Measurements from ENCODE around the gene CBY1. TPM values are rescaled to one million over a fixed set of nuclear protein-coding genes. Genes with fewer than 3 reads are reported as not detected.

Gene CBY1
- polyA plus RNA-seq, 1 of the 3 experiments (the other 2 are of a cell fraction) = 21.8 TPM

- Histone ChIP-seq H3K9ac (no peak overlapping the region), H3K36me3 (replicated peaks in 1 of 2; ENCODE audit: control insufficient read depth in 1 of 2, insufficient read depth in 2 of 2, low read length in 1 of 2) (peaks cover 0 to 3% of the 10 kb centered on the region in 2 experiments), H3F3A (replicated peaks; ENCODE audit: insufficient read depth) (no peaks in the 10 kb centered on the region), H3K9me3 (no peaks in the 10 kb centered on the region), H3K9me2 (no peaks in the 10 kb centered on the region), H3K4me1 (ENCODE audit: control insufficient read depth in 1 of 2, insufficient read depth in 2 of 2, low read depth in 1 of 2, low read length in 1 of 2) (peaks cover 0 to 5% of the 10 kb centered on the region in 2 experiments; a peak in 2 of 4 replicates), H3K27me3 (ENCODE audit: insufficient read depth) (no peaks in the 10 kb centered on the region), H4K20me1 (ENCODE audit: insufficient read depth) (peaks cover 21% of the 10 kb centered on the region; the same call in 1 of the 2 replicates), H3K27ac (ENCODE audit: low read depth in 2 of 2, low read length in 1 of 2) (peak overlapping the region in 1 of 2 experiments; percentile 66; a peak in 1 of 4 replicates), H3K79me2 (ENCODE audit: insufficient read depth) (peaks cover 59% of the 10 kb centered on the region), H2AFZ (ENCODE audit: low read depth) (no peak overlapping the region), H3K4me3 (ENCODE audit: low read depth in 2 of 2, low read length in 1 of 2) (peak overlapping the region; percentile 65 to 66; a peak in 3 of 4 replicates), H3K4me2 (peak overlapping the region; percentile 77)
- 42% methylated on average over 2 of the region's 2 CpGs for WGBS (ENCODE audit: low lambda C conversion rate)
- TF ChIP-seq PBX3 (IDR thresholded peaks at IDR 0.05) (no peak), CHD2 (IDR thresholded peaks at IDR 0.05; ENCODE audit: low read length, partially characterized antibody) (no peak)
- TF ChIP-seq, protein P1, sequence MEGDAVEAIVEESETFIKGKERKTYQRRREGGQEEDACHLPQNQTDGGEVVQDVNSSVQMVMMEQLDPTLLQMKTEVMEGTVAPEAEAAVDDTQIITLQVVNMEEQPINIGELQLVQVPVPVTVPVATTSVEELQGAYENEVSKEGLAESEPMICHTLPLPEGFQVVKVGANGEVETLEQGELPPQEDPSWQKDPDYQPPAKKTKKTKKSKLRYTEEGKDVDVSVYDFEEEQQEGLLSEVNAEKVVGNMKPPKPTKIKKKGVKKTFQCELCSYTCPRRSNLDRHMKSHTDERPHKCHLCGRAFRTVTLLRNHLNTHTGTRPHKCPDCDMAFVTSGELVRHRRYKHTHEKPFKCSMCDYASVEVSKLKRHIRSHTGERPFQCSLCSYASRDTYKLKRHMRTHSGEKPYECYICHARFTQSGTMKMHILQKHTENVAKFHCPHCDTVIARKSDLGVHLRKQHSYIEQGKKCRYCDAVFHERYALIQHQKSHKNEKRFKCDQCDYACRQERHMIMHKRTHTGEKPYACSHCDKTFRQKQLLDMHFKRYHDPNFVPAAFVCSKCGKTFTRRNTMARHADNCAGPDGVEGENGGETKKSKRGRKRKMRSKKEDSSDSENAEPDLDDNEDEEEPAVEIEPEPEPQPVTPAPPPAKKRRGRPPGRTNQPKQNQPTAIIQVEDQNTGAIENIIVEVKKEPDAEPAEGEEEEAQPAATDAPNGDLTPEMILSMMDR (IDR thresholded peaks at IDR 0.05) = no peak
- no peak for DNase-seq
- POLR2A ChIA-PET = no interaction called here
- CTCF ChIA-PET = interaction anchor here (1.1 to 1.7 kb wide), 3 partner anchors 25 to 26 kb away, joined by 3 to 7 read pairs (median 6); partner anchors contain the start of gene TOMM22
Measured at GRCh38 chr22:38707346-38707745, 50.9 kb downstream of the CBY1 start.

GRCh38 chr22:38707984-38708383 is 51.5 kb downstream of the CBY1 start:
- Histone ChIP-seq H4K20me1 (ENCODE audit: insufficient read depth) (peaks cover 21% of the 10 kb centered on the region; the same call in 1 of the 2 replicates), H3F3A (replicated peaks; ENCODE audit: insufficient read depth) (no peaks in the 10 kb centered on the region), H3K79me2 (ENCODE audit: insufficient read depth) (peaks cover 65% of the 10 kb centered on the region), H3K27me3 (ENCODE audit: insufficient read depth) (no peaks in the 10 kb centered on the region), H3K4me1 (ENCODE audit: control insufficient read depth in 1 of 2, insufficient read depth in 2 of 2, low read depth in 1 of 2, low read length in 1 of 2) (peaks cover 0 to 5% of the 10 kb centered on the region in 2 experiments; a peak in 2 of 4 replicates), H3K4me2 (0 out of 2 replicates have a peak overlapping the region, but pooled peaks have one; percentile 77), H3K27ac (ENCODE audit: low read depth in 2 of 2, low read length in 1 of 2) (no peak overlapping the region), H2AFZ (ENCODE audit: low read depth) (no peak overlapping the region), H3K4me3 (ENCODE audit: low read depth in 2 of 2, low read length in 1 of 2) (no peak overlapping the region), H3K9ac (no peak overlapping the region), H3K9me3 (no peaks in the 10 kb centered on the region), H3K9me2 (no peaks in the 10 kb centered on the region), H3K36me3 (replicated peaks in 1 of 2; ENCODE audit: control insufficient read depth in 1 of 2, insufficient read depth in 2 of 2, low read length in 1 of 2) (peaks cover 0 to 3% of the 10 kb centered on the region in 2 experiments)
- 94% methylated on average over 3 of the region's 3 CpGs for WGBS (ENCODE audit: low lambda C conversion rate)
- TF ChIP-seq NFIC (IDR thresholded peaks at IDR 0.05; ENCODE audit: borderline replicate concordance) = no peak
- TF ChIP-seq MXI1 (IDR thresholded peaks at IDR 0.05; ENCODE audit: low read depth, low read length) = no peak
- TF ChIP-seq REST (IDR thresholded peaks at IDR 0.05; ENCODE audit: low read depth, low read length) = no peak
- TF ChIP-seq FOXM1 (IDR thresholded peaks at IDR 0.05; ENCODE audit: low read depth) = no peak
- no peak for TF ChIP-seq FOXJ3 (CRISPR knock-in tag; IDR thresholded peaks at IDR 0.05)
- TF ChIP-seq, protein P1 (IDR thresholded peaks at IDR 0.05) = no peak
- ChIA-PET CTCF (interaction anchor here (1.3 to 1.7 kb wide), 2 partner anchors 25 to 26 kb away, joined by 3 to 6 read pairs; partner anchors contain the start of gene TOMM22), POLR2A (no interaction called here)
- no peak for DNase-seq

Data from SK-N-SH (cell line).